Measurements from ENCODE around the gene BCR. TPM values are rescaled to one million over a fixed set of nuclear protein-coding genes. Genes with fewer than 3 reads are reported as not detected.

The BCR gene
- total and polyA plus RNA-seq, 2 experiments from 2014 or later, result 38.8 to 42.2 TPM

DNA sequence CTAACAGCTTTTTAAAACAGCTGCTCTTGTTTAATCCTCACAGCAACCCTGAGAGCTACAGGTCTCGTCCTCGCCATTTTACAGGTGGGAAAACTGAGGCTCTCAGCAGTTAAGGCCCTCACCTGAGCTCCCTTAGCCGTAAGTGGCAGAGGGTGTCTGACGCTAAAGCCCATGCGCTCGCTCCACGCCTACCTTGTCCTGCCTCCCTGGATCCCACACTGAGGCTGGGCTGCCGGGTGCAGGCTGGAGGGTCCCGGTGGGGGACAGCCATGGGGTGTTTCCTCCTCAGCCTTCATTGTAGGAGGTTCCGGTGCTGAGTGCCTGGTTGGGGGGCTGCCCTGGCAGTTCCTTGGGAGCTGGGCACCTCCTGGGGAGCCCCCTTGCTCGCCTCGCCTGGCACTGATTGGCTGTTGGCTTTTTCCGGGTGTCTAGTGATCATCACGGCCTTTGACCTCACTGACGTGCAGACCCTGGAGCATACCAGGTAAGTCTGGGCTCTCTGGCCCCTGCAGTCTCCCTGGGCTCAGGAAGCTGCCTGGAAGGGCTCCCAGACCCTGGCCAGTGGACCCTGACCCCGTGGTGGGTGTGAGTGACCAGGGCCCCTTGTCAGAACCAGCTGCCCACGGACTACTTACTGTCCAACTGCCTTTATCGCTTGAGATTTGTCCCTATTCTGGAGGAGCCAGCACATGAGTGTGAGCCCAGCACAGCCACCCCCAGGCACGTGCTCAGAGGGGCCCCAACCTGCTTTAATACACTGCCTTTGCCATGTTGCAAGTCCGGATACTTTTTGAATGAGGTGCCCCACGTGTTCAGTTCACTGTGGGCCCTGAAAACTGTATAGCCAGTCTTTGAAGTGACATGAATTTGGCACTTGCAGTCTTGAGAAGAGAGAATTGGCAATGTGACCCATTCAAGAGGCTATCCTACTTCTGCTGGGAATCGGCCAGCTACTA is 22.5 kb upstream of the BCR start:
- H4K20me1 ChIP-seq (ENCODE audit: insufficient read depth, poor library complexity, severe bottlenecking), result no peaks in the 10 kb centered on the region
- no peak overlapping the region for H3K4me3 ChIP-seq
- H3K9me3 ChIP-seq (ENCODE audit: low read depth), result no peaks in the 10 kb centered on the region
- no peaks in the 10 kb centered on the region for H3K9me2 ChIP-seq (replicated peaks; ENCODE audit: insufficient read depth)
- TF ChIP-seq EZH2 (IDR thresholded peaks at IDR 0.05; ENCODE audit: borderline replicate concordance), result no peak
- TF ChIP-seq EZH2phosphoT487 (IDR thresholded peaks at IDR 0.05; ENCODE audit: low read depth, severe bottlenecking, unreplicated experiment), result no peak
- TF ChIP-seq, protein P1, sequence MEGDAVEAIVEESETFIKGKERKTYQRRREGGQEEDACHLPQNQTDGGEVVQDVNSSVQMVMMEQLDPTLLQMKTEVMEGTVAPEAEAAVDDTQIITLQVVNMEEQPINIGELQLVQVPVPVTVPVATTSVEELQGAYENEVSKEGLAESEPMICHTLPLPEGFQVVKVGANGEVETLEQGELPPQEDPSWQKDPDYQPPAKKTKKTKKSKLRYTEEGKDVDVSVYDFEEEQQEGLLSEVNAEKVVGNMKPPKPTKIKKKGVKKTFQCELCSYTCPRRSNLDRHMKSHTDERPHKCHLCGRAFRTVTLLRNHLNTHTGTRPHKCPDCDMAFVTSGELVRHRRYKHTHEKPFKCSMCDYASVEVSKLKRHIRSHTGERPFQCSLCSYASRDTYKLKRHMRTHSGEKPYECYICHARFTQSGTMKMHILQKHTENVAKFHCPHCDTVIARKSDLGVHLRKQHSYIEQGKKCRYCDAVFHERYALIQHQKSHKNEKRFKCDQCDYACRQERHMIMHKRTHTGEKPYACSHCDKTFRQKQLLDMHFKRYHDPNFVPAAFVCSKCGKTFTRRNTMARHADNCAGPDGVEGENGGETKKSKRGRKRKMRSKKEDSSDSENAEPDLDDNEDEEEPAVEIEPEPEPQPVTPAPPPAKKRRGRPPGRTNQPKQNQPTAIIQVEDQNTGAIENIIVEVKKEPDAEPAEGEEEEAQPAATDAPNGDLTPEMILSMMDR (IDR thresholded peaks at IDR 0.05; ENCODE audit: poor library complexity), result no peak
- no peaks in the 10 kb centered on the region for H3K79me2 ChIP-seq
- no peak overlapping the region for H2AFZ ChIP-seq
- H3K4me1 ChIP-seq (ENCODE audit: insufficient read depth), result no peaks in the 10 kb centered on the region
- H3K36me3 ChIP-seq (replicated peaks; ENCODE audit: insufficient read depth, low read depth), result no peaks in the 10 kb centered on the region
- DNase-seq (ENCODE audit: low spot score), result no peak
- H3K27ac ChIP-seq, result no peak overlapping the region
- H3K27me3 ChIP-seq, result no peaks in the 10 kb centered on the region
- 90% methylated on average over 22 of the region's 22 CpGs for WGBS (ENCODE audit: low lambda C conversion rate, missing lambda C conversion rate)
- no peak overlapping the region for H3K4me2 ChIP-seq

DNA sequence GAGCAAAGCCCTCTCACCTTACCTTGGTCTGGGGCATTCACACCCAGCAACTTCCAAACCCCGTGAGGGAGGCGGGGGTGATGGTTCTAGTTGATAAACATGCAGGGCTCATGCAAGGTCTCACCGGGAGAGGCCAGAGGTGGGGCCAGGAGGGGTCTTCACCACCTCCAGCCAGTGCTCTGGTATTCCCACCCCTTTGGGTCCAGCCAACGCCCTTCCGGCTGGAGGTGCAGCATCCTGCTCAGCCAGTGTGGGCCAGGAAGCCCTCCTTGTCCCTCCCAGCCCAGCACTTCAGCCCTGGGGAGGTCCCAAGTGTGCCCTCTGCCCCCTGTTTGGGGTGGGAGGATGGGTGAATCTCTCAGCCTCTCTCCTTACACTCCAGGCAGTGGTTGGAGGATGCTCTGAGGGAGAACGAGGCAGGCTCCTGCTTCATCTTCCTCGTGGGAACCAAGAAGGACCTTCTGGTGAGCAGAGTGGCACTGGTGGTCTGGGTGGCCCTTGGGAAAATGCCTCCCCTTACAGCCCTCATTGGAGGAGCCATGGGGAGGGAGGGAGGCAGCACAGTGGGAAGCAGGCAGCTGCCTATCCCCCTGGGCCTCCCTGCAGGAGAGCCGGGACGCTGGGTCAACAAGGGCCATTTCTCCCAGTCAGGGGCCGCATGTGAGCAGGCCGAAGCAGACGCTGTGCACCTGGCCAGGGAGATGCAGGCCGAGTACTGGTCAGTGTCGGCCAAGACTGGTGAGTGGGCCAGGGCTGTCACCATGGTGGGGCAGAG is 21.6 kb upstream of the BCR start:
- no peaks in the 10 kb centered on the region for H3K79me2 ChIP-seq
- H3K27me3 ChIP-seq, result no peaks in the 10 kb centered on the region
- H3K4me2 ChIP-seq, result no peak overlapping the region
- no peak overlapping the region for H2AFZ ChIP-seq
- H3K36me3 ChIP-seq (replicated peaks; ENCODE audit: insufficient read depth, low read depth), result no peaks in the 10 kb centered on the region
- H3K9me2 ChIP-seq (replicated peaks; ENCODE audit: insufficient read depth), result no peaks in the 10 kb centered on the region
- no peaks in the 10 kb centered on the region for H4K20me1 ChIP-seq (ENCODE audit: insufficient read depth, poor library complexity, severe bottlenecking)
- H3K9me3 ChIP-seq (ENCODE audit: low read depth), result no peaks in the 10 kb centered on the region
- H3K4me1 ChIP-seq (ENCODE audit: insufficient read depth), result peaks cover under 1% of the 10 kb centered on the region
- no peak for DNase-seq (ENCODE audit: low spot score)
- WGBS (ENCODE audit: low lambda C conversion rate, missing lambda C conversion rate), result 80% methylated on average over 14 of the region's 14 CpGs
- H3K27ac ChIP-seq, result no peak overlapping the region
- no peak overlapping the region for H3K4me3 ChIP-seq
- TF ChIP-seq EZH2phosphoT487 (IDR thresholded peaks at IDR 0.05; ENCODE audit: low read depth, severe bottlenecking, unreplicated experiment) (no peak), EZH2 (IDR thresholded peaks at IDR 0.05; ENCODE audit: borderline replicate concordance) (no peak)
- TF ChIP-seq, protein P1 (IDR thresholded peaks at IDR 0.05; ENCODE audit: poor library complexity), result no peak

DNA sequence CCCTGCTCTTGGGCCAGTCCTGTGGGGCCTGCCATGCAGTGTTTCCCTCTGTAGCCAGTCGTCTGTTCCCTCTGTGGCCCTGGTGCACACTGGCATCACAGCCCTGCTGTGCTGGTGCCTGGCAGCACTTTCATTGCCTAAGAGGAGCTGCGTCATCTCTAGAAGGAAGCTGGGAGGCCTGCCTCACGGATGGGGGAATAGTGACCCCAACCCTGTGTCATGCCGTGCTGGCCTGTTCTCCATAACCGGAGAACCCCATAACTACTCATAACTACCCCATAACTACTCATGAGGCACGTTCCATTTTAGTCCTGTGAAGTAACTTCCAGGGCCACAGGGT is 21.0 kb upstream of the BCR start:
- Histone ChIP-seq H2AFZ (no peak overlapping the region), H3K79me2 (no peaks in the 10 kb centered on the region), H3K9me2 (replicated peaks; ENCODE audit: insufficient read depth) (no peaks in the 10 kb centered on the region), H3K4me3 (no peak overlapping the region), H3K27ac (no peak overlapping the region), H3K9me3 (ENCODE audit: low read depth) (no peaks in the 10 kb centered on the region), H3K4me2 (no peak overlapping the region), H3K27me3 (no peaks in the 10 kb centered on the region), H4K20me1 (ENCODE audit: insufficient read depth, poor library complexity, severe bottlenecking) (no peaks in the 10 kb centered on the region), H3K36me3 (replicated peaks; ENCODE audit: insufficient read depth, low read depth) (no peaks in the 10 kb centered on the region), H3K4me1 (ENCODE audit: insufficient read depth) (peaks cover 3% of the 10 kb centered on the region)
- DNase-seq (ENCODE audit: low spot score), result no peak
- TF ChIP-seq, protein P1 (IDR thresholded peaks at IDR 0.05; ENCODE audit: poor library complexity), result no peak
- TF ChIP-seq EZH2phosphoT487 (IDR thresholded peaks at IDR 0.05; ENCODE audit: low read depth, severe bottlenecking, unreplicated experiment) (no peak), EZH2 (IDR thresholded peaks at IDR 0.05; ENCODE audit: borderline replicate concordance) (no peak)
- WGBS (ENCODE audit: low lambda C conversion rate, missing lambda C conversion rate), result 92% methylated on average over 6 of the region's 6 CpGs

Measured in hepatocyte (in vitro differentiated cells).